ENCODE results near the gene PHLDA2.

Gene PHLDA2

GRCh38 chr11:2934611-2935239 lies 5.5 kb upstream of the PHLDA2 start:
- no peak for DNase-seq
- Histone ChIP-seq H3K27me3 (peaks cover 10% of the 10 kb centered on the region), H3K9me3 (no peaks in the 10 kb centered on the region), H3K4me1 (no peaks in the 10 kb centered on the region), H3K36me3 (no peaks in the 10 kb centered on the region), H3K4me3 (ENCODE audit: low read depth, low read length) (no peak overlapping the region)
- TF ChIP-seq CTCF (IDR thresholded peaks at IDR 0.05; ENCODE audit: low read depth, low read length) = no peak

- no peaks in the 10 kb centered on the region for H3K36me3 ChIP-seq
- no peaks in the 10 kb centered on the region for H3K9me3 ChIP-seq
- TF ChIP-seq CTCF (IDR thresholded peaks at IDR 0.05; ENCODE audit: low read depth, low read length) = no peak
- no peak overlapping the region for H3K4me3 ChIP-seq (ENCODE audit: low read depth, low read length)
- no peak for DNase-seq
- peaks cover 14% of the 10 kb centered on the region for H3K27me3 ChIP-seq
- no peaks in the 10 kb centered on the region for H3K4me1 ChIP-seq
These were observed 4.9 kb upstream of the PHLDA2 start for GRCh38 chr11:2934021-2934550.

GRCh38 chr11:2933375-2934020 lies 4.3 kb upstream of the PHLDA2 start:
- Histone ChIP-seq H3K27me3 (peaks cover 20% of the 10 kb centered on the region), H3K36me3 (no peaks in the 10 kb centered on the region), H3K4me3 (ENCODE audit: low read depth, low read length) (no peak overlapping the region), H3K9me3 (no peaks in the 10 kb centered on the region), H3K4me1 (no peaks in the 10 kb centered on the region)
- TF ChIP-seq CTCF (IDR thresholded peaks at IDR 0.05; ENCODE audit: low read depth, low read length) = no peak
- no peak for DNase-seq

- no peak for TF ChIP-seq CTCF (IDR thresholded peaks at IDR 0.05; ENCODE audit: low read depth, low read length)
- H3K4me3 ChIP-seq (ENCODE audit: low read depth, low read length) = no peak overlapping the region
- no peaks in the 10 kb centered on the region for H3K9me3 ChIP-seq
- no peaks in the 10 kb centered on the region for H3K36me3 ChIP-seq
- peaks cover 27% of the 10 kb centered on the region for H3K27me3 ChIP-seq
- H3K4me1 ChIP-seq = no peaks in the 10 kb centered on the region
- DNase-seq = no peak
These were observed 3.6 kb upstream of the PHLDA2 start for GRCh38 chr11:2932850-2933251.

- no peak overlapping the region for H3K4me3 ChIP-seq (ENCODE audit: low read depth, low read length)
- H3K9me3 ChIP-seq = no peaks in the 10 kb centered on the region
- peaks cover 30% of the 10 kb centered on the region for H3K27me3 ChIP-seq
- TF ChIP-seq CTCF (IDR thresholded peaks at IDR 0.05; ENCODE audit: low read depth, low read length) = no peak
- no peaks in the 10 kb centered on the region for H3K4me1 ChIP-seq
- no peaks in the 10 kb centered on the region for H3K36me3 ChIP-seq
- no peak for DNase-seq
These were observed 2.8 kb upstream of the PHLDA2 start for GRCh38 chr11:2931771-2932738.
